Trophoblast cell (in vitro differentiated cells and primary cell): ENCODE results near the gene LHX6.

Experiments
- DNase-seq, 2 donors: peaks; one replicate each; pipeline ENCODE4 v3.0.0-alpha.2; 2016
- H2AFZ ChIP-seq: 2 replicates; pipeline ENCODE4 v1.6.1; 2013; ENCODE audit warnings: low read length, moderate library complexity, mild to moderate bottlenecking; ENCODE audit not compliant: insufficient read depth, poor library complexity
- H2AK5ac ChIP-seq: 2 replicates; pipeline ENCODE4 v1.6.1; 2013; ENCODE audit warnings: mild to moderate bottlenecking, low read length
- H2BK120ac ChIP-seq: 2 replicates; pipeline ENCODE4 v1.6.1; 2013; ENCODE audit warnings: low read length, mild to moderate bottlenecking, moderate library complexity; ENCODE audit not compliant: insufficient read depth, poor library complexity
- H2BK12ac ChIP-seq: 2 replicates; pipeline ENCODE4 v1.6.1; 2013; ENCODE audit warnings: mild to moderate bottlenecking, low read length, moderate library complexity
- H2BK5ac ChIP-seq: 2 replicates; pipeline ENCODE4 v1.6.1; 2013; ENCODE audit warnings: low read length, low read depth, moderate library complexity, mild to moderate bottlenecking; ENCODE audit not compliant: poor library complexity
- H3K14ac ChIP-seq: 2 replicates; pipeline ENCODE4 v1.6.1; 2013; ENCODE audit warnings: mild to moderate bottlenecking, low read length
- H3K18ac ChIP-seq: 2 replicates; pipeline ENCODE4 v1.6.1; 2013; ENCODE audit warnings: mild to moderate bottlenecking, low read length
- H3K23ac ChIP-seq: 2 replicates; pipeline ENCODE4 v1.6.1; 2013; ENCODE audit warnings: low read length
- H3K27ac ChIP-seq: 2 replicates; pipeline ENCODE4 v1.5.1; 2013; ENCODE audit warnings: low read depth, mild to moderate bottlenecking, inconsistent platforms, low read length, moderate library complexity
- H3K27me3 ChIP-seq: 2 replicates; pipeline ENCODE4 v1.6.1; 2013; ENCODE audit warnings: inconsistent platforms, mild to moderate bottlenecking, low read length, moderate library complexity; ENCODE audit not compliant: insufficient read depth
- H3K36me3 ChIP-seq, 2 experiments: 1 replicate in 1 of 2; 2 replicates in 1 of 2; pipeline ENCODE4 v1.6.1; 2013; ENCODE audit warnings: low read length in 2 of 2, mild to moderate bottlenecking in 2 of 2, moderate library complexity in 1 of 2; ENCODE audit not compliant: insufficient read depth in 2 of 2, control insufficient read depth in 1 of 2
- H3K4ac ChIP-seq: 2 replicates; pipeline ENCODE4 v1.6.1; 2013; ENCODE audit warnings: low read depth, mild to moderate bottlenecking, low read length, moderate library complexity
- H3K4me1 ChIP-seq, 2 experiments: 1 replicate in 1 of 2; 2 replicates in 1 of 2; pipeline ENCODE4 v1.6.1; 2013; ENCODE audit warnings: low read length in 2 of 2, mild to moderate bottlenecking in 2 of 2, moderate library complexity in 1 of 2; ENCODE audit not compliant: insufficient read depth in 2 of 2, control insufficient read depth in 1 of 2
- H3K4me2 ChIP-seq: 2 replicates; pipeline ENCODE4 v1.6.1; 2013; ENCODE audit warnings: inconsistent platforms, mild to moderate bottlenecking, low read length, moderate library complexity
- H3K4me3 ChIP-seq: 2 replicates; pipeline ENCODE4 v1.5.1; 2013; ENCODE audit warnings: mild to moderate bottlenecking, low read depth, low read length, inconsistent platforms
- H3K79me1 ChIP-seq: one replicate; pipeline ENCODE4 v1.6.1; 2013; ENCODE audit warnings: low read length
- H3K79me2 ChIP-seq: 2 replicates; pipeline ENCODE4 v1.6.1; 2013; ENCODE audit warnings: low read length, mild to moderate bottlenecking; ENCODE audit not compliant: control insufficient read depth, insufficient read depth, poor library complexity
- H3K9ac ChIP-seq: 2 replicates; pipeline ENCODE4 v1.6.1; 2013; ENCODE audit warnings: mild to moderate bottlenecking, low read length
- H3K9me3 ChIP-seq: 2 replicates; pipeline ENCODE4 v1.6.1; 2013; ENCODE audit warnings: low read depth, mild to moderate bottlenecking, control low read depth, inconsistent platforms, low read length; ENCODE audit not compliant: insufficient read depth
- H4K12ac ChIP-seq: 2 replicates; pipeline ENCODE4 v1.6.1; 2013; ENCODE audit warnings: low read depth, mild to moderate bottlenecking, low read length, moderate library complexity
- H4K8ac ChIP-seq: 2 replicates; pipeline ENCODE4 v1.6.1; 2013; ENCODE audit warnings: low read depth, mild to moderate bottlenecking, low read length, moderate library complexity
- H4K91ac ChIP-seq: one replicate; pipeline ENCODE4 v1.6.1; 2013; ENCODE audit warnings: low read depth, mild to moderate bottlenecking, low read length, moderate library complexity
- WGBS: extraction: QIAGEN DNeasy Blood & Tissue Kit; methylation state at CpG from one replicate; pipeline ENCODE4 v1.1.7; 2013; ENCODE audit warnings: missing lambda C conversion rate; ENCODE audit not compliant: insufficient read length, insufficient coverage; ENCODE audit errors: extremely low coverage; 5-methylcytosine and 5-hydroxymethylcytosine counted together

LHX6 gene

GRCh38 chr9:122225312-122226141 lies 3.2 kb downstream of the LHX6 start:
- peaks cover 2 to 8% of the 10 kb centered on the region in 2 experiments for H3K4me1 ChIP-seq
- no peak overlapping the region for H2BK12ac ChIP-seq
- peaks cover 12% of the 10 kb centered on the region for H3K9me3 ChIP-seq
- no peak overlapping the region for H3K4ac ChIP-seq
- H3K27me3 ChIP-seq = peaks cover 93% of the 10 kb centered on the region
- H4K91ac ChIP-seq = no peak overlapping the region
- no peak overlapping the region for H4K8ac ChIP-seq
- no peak overlapping the region for H2AFZ ChIP-seq
- H4K12ac ChIP-seq = no peak overlapping the region
- H3K18ac ChIP-seq = no peak overlapping the region
- H2AK5ac ChIP-seq = no peak overlapping the region
- no peaks in the 10 kb centered on the region for H3K79me2 ChIP-seq
- no CpG with 5 or more reads among the region's 51 CpGs for WGBS
- no peak overlapping the region for H3K4me2 ChIP-seq
- no peak overlapping the region for H3K14ac ChIP-seq
- H2BK120ac ChIP-seq = no peak overlapping the region
- no peak for DNase-seq
- H3K79me1 ChIP-seq = no peaks in the 10 kb centered on the region
- no peak overlapping the region for H3K4me3 ChIP-seq
- H3K27ac ChIP-seq = no peak overlapping the region
- no peaks in the 10 kb centered on the region for H3K36me3 ChIP-seq
- H3K9ac ChIP-seq = no peak overlapping the region
- no peak overlapping the region for H3K23ac ChIP-seq
- no peak overlapping the region for H2BK5ac ChIP-seq

DNA sequence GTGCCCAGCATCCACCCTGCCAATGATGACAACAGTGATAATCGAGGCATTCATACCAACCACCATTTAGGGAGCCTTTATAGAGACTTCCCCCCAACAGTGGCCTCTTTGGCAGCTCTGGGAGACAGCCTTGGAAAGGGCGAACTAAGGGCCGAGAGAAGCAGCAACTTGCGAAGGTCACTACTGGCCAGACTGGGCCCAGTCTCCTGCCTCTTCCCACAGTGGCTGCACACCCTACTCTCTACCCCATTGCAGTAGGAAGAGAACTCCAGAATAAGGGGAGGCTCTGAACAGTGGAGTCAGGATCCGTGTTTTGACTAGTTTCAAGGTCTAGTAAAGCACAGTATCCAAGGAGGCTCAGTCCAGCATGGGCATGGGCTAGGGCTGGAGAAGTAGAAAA lies 5.3 kb downstream of the LHX6 start:
- Histone ChIP-seq H3K27ac (no peak overlapping the region), H3K4me1 (peaks cover 8% of the 10 kb centered on the region in 2 experiments), H4K91ac (no peak overlapping the region), H3K79me1 (no peaks in the 10 kb centered on the region), H2BK12ac (no peak overlapping the region), H4K12ac (no peak overlapping the region), H3K4me3 (no peak overlapping the region), H3K14ac (no peak overlapping the region), H3K4me2 (no peak overlapping the region), H3K18ac (no peak overlapping the region), H3K9me3 (peaks cover 12% of the 10 kb centered on the region), H2BK5ac (no peak overlapping the region), H3K79me2 (no peaks in the 10 kb centered on the region), H3K36me3 (no peaks in the 10 kb centered on the region), H2AFZ (no peak overlapping the region), H2AK5ac (no peak overlapping the region), H3K9ac (no peak overlapping the region), H3K23ac (no peak overlapping the region), H4K8ac (no peak overlapping the region), H3K4ac (no peak overlapping the region), H3K27me3 (peaks cover 93% of the 10 kb centered on the region), H2BK120ac (no peak overlapping the region)
- no peak for DNase-seq
- no CpG with 5 or more reads among the region's 5 CpGs for WGBS

- Histone ChIP-seq H3K9ac (no peak overlapping the region), H3K27ac (no peak overlapping the region), H4K8ac (no peak overlapping the region), H2AK5ac (no peak overlapping the region), H3K4me2 (no peak overlapping the region), H3K18ac (no peak overlapping the region), H2BK12ac (no peak overlapping the region), H3K4ac (no peak overlapping the region), H3K4me1 (peaks cover 6% of the 10 kb centered on the region in 2 experiments), H3K27me3 (peaks cover 95% of the 10 kb centered on the region), H3K79me2 (no peaks in the 10 kb centered on the region), H3K36me3 (no peaks in the 10 kb centered on the region), H3K9me3 (peaks cover 15% of the 10 kb centered on the region), H4K91ac (no peak overlapping the region), H3K79me1 (no peaks in the 10 kb centered on the region), H2BK120ac (no peak overlapping the region), H2AFZ (no peak overlapping the region), H2BK5ac (no peak overlapping the region), H3K4me3 (no peak overlapping the region), H3K14ac (no peak overlapping the region), H4K12ac (no peak overlapping the region), H3K23ac (no peak overlapping the region)
- DNase-seq = no peak
- WGBS = no CpG with 5 or more reads among the region's 5 CpGs
Measured at GRCh38 chr9:122222791-122223190, 6.0 kb downstream of the LHX6 start.

DNA sequence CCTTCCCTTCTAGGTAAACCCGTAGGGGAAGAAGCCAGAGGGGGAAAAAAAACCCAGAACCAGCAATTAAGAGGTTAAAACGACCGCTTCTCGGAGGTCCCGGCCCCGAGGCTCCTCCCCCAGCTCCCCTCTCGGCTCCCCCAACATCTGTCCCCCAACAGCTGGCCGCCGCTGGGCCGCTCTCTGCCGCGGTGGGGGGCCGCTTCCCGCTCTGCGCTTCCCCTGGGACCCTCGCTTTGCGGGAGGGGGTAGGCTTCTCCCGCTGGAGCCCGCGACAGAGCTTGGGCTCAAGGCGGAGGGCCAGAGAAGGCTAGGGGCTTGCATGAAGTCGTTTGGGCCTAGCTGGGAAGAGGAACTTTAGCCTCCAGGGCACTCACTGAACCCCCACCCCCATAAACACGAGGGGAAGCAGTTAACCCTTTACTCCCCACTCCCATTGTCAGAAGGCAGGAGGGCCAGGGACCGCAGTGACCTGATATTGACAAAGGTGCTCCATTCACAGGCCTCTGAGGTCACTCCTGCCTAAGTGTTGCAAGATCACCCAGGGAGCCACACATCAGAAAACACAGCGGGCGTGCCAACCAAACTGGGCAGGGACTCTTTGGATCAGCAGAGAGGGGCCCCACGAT lies 7.5 kb downstream of the LHX6 start:
- Histone ChIP-seq H3K79me2 (no peaks in the 10 kb centered on the region), H4K91ac (no peak overlapping the region), H3K9ac (no peak overlapping the region), H3K27ac (no peak overlapping the region), H2BK12ac (no peak overlapping the region), H2AK5ac (no peak overlapping the region), H2BK120ac (no peak overlapping the region), H3K4ac (no peak overlapping the region), H3K4me1 (peaks cover 6% of the 10 kb centered on the region in 2 experiments), H2BK5ac (no peak overlapping the region), H3K79me1 (no peaks in the 10 kb centered on the region), H3K27me3 (peaks cover 95% of the 10 kb centered on the region), H3K18ac (no peak overlapping the region), H4K8ac (no peak overlapping the region), H4K12ac (no peak overlapping the region), H2AFZ (no peak overlapping the region), H3K4me2 (no peak overlapping the region), H3K23ac (no peak overlapping the region), H3K14ac (no peak overlapping the region), H3K4me3 (no peak overlapping the region), H3K36me3 (no peaks in the 10 kb centered on the region), H3K9me3 (peaks cover 16% of the 10 kb centered on the region)
- no CpG with 5 or more reads among the region's 27 CpGs for WGBS
- DNase-seq = no peak
